HG02852 (cell line): ENCODE measurements around the gene ATRNL1.
"Not testable (repeated sequence)": the region's sequence is repeated elsewhere in the genome, so short reads cannot be mapped to it uniquely, and the experiment has no call there.

Experiments
- ATAC-seq: cut with Tn5 transposase; IDR thresholded peaks from one replicate; pipeline ENCODE4 v1.9.1; 2021; ENCODE audit warnings: mild to moderate bottlenecking, moderate library complexity; ENCODE audit not compliant: unreplicated experiment

Gene ATRNL1

DNA sequence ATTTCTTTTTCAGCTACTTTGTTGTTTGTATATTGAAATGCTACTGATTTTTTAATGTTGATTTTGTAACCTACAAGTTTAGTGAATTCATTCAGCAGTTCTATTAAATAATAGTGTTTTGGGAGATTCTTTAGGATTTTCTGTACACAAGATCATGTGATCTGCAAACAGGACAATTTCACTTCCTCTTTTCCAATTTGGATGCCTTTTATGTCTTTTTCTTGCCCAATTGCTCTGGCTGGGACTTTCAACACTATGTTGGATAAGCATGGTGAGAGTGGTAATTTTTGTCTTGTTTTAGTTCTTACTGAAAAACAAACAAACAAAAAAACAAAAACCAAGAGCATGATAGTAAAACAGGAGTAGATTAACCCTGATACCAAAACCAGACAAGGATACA is 316.2 kb downstream of the ATRNL1 start:
- ATAC-seq, result no peak

GRCh38 chr10:115417585-115418265 is 324.6 kb downstream of the ATRNL1 start:
- peak; percentile 94 for ATAC-seq

GRCh38 chr10:115422624-115423023 is 329.5 kb downstream of the ATRNL1 start:
- no peak for ATAC-seq

GRCh38 chr10:115427611-115428010 is 334.4 kb downstream of the ATRNL1 start:
- ATAC-seq, result no peak

- ATAC-seq, result no peak
Measured at GRCh38 chr10:115432188-115432819, 339.1 kb downstream of the ATRNL1 start.

DNA sequence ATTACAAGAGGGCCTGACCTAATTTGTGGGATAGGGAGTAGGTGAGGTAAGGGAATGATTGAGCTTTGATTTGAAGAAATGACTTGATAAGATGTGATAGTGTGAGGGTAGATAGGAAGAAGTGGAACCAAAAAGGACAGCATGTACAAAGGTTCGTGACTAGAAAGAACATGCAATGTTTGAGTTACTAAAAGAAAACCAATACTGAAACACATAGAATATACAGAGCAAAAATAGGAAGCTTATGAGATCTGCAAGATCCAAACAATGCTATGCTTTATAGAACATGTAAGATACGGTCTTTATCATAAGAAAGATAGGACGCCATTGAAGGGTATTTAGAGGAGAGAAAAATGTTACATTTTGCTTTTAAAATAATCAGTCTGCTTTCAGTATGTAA is 343.8 kb downstream of the ATRNL1 start:
- ATAC-seq, result no peak

GRCh38 chr10:115441907-115442545 is 348.9 kb downstream of the ATRNL1 start:
- ATAC-seq, result no peak

- ATAC-seq, result no peak
Measured at GRCh38 chr10:115456812-115457211, 363.6 kb downstream of the ATRNL1 start.

DNA sequence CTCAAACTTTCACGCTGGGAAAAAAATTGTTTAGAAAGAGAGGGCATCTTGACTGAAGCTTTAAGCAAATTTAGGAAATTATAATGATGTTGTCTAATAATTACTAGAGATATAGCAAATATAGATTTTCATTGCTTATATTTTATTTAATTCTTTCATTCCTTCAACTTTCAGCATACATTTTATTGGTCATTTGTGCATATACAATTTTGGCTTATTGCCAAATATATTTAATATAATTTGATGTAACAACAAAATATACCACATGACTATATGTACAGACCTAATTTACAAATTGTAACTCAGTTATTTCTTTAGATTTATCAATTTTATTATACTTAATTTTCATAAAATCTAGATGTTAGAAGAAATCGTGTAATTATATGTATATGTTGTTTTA is 390.1 kb downstream of the ATRNL1 start:
- ATAC-seq, result no peak

DNA sequence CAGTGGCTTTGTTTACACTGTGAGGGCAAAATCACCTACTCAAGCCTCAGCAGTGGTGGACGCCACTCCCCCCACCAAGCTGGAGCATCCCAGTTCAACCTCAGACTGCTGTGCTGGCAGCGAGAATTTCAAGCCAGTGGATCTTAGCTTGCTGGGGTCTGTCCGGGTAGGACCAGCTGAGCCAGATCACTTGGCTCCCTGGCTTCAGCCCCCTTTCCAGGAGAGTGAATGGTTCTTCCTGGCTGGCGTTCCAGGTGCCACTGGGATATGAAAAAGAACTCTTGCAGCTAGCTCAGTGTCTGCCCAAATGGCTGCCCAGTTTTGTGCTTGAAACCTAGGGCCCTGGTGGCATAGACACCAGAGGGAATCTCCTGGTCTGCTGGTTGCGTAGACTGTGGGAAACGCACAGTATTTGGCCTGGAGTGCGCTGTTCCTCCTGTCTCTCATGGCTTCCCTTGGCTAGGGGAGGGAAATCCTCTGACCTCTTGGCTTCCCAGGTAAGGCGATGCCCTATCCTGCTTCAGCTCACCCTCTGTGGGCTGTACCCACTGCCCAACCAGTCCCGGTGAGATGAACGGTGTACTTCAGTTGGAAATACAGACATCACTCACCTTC is 398.5 kb downstream of the ATRNL1 start:
- ATAC-seq, result no peak

- no peak for ATAC-seq
Measured at GRCh38 chr10:115503546-115503945, 410.4 kb downstream of the ATRNL1 start.

DNA sequence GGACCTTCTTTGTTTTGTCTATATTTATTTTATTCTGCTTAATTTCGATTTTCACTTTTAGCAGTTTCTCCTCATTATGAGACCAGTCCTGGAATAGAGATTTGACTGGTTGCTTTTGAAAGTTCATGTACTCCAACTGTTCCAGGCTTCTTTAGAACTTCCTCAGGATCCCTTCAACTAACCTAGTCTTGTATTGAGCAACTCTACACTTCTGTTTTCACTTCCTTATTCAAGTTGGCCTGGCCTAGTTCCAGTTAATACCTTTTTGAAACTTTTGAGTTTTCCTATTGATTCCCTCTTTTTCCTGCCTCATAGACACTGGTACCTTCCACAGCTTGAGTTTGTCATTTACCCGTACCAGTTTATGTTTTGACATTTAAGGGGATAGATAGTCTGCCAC is 421.7 kb downstream of the ATRNL1 start:
- no peak for ATAC-seq

- ATAC-seq, result no peak
Measured at GRCh38 chr10:115525141-115525540, 432.0 kb downstream of the ATRNL1 start.

GRCh38 chr10:115527682-115528081 is 434.5 kb downstream of the ATRNL1 start:
- not testable (repeated sequence) for ATAC-seq

GRCh38 chr10:115536401-115536800 is 443.2 kb downstream of the ATRNL1 start:
- not testable (repeated sequence) for ATAC-seq

DNA sequence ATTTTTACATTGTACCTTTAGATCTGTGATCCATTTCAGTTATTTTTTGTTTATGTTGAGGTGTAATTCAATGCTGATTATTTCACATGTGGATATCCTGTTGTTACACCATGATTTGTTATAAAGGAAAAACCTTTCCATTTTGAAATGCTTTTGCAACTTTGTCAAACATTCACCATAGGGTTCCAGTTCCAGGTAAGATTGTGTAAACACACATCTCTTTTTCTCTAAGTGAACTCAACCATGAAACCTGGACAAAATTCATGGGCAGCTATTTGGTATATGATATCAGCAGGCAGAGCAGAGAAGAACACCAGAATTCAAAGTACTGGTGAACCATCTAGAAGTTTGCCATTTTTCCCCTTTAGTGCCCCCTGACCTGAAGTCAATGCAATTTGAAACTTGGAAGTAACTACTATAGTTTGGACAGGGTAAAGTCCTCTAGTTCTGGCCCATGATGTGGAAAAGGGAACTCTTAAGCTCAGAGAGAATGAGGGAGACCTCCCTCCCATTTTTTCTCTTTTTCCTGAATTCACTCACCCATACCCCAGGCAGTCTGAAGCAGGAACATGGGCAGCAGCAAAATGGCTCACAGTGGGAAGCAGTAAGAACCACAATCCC is 446.1 kb downstream of the ATRNL1 start:
- ATAC-seq, result no peak

DNA sequence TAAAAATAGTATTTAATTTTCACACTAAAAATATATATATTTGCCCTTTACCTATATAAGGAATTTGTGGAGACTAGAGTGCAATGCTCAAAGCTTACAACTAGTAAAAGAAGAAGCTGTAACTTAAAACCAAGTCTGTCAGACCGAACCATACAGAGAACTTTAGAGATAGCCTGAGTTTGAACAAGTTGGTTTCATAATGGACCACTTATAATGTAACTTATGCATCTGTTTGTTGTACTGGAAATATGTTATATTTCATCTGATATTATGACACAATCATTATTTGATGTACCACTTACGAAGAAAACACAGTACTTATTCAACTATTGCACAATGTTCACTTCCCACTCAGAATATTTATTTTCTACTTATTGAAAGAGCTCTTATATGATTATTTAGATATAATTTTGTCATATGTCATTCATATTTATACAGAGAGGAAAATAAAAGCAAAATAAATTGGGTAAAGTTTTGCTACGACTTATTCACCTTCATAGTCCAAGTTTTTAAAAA is 462.8 kb downstream of the ATRNL1 start:
- ATAC-seq, result no peak

- no peak for ATAC-seq
Measured at GRCh38 chr10:115558252-115558651, 465.1 kb downstream of the ATRNL1 start.

GRCh38 chr10:115566867-115567266 is 473.7 kb downstream of the ATRNL1 start:
- no peak for ATAC-seq

DNA sequence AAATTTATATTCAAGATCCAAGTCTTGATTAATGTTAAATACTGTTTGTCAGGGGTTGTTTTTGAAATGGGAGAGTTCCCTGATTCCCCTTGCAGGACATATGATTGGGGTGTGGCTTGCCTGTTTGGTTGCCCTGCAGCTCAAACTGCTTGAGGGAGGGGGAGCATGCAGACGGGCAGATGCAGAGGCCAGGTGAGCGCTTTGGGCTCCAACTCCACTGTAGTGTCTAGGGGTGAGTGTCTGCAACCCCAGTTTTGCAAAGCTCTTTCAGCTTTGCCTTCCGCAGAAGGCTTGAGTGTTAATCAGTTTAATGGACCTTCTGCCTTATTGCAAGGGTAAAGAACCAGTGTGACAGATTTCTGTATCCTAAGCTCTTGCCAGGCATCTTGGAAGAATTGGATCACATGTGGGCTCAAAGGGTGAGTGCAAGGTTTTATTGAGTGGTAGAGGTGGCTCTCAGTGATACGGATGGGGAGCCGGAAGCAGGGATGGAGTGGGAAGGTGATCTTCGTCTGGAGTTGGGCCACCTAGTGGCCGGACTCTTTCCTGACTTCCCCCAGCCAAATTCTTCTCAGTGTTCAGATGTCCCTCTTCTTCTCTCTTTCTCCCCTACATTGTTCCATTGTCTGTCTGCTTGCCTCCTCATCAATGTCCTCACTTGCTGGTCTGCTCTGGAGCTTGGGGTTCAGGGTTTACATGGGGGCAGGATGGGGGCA is 479.7 kb downstream of the ATRNL1 start:
- ATAC-seq, result no peak
